GM06990 (cell line): ENCODE measurements around the gene PDE11A.

Experiments used
- DNase-seq: peaks from one replicate; pipeline ENCODE4 v3.0.0-alpha.2; 2011; ENCODE audit not compliant: insufficient read length; ENCODE audit errors: extremely low read depth
- H3K27me3 ChIP-seq: replicated peaks from 2 replicates; pipeline ENCODE4 v1.6.0; 2011; ENCODE audit warnings: low read length; ENCODE audit not compliant: control insufficient read depth, insufficient read depth
- H3K36me3 ChIP-seq: 2 replicates; pipeline ENCODE4 v1.5.1; 2011; ENCODE audit warnings: low read length; ENCODE audit not compliant: control insufficient read depth, insufficient read depth
- H3K4me3 ChIP-seq: replicated peaks from 2 replicates; pipeline ENCODE4 v1.5.1; 2011; ENCODE audit warnings: low read depth, mild to moderate bottlenecking, control low read depth, low read length
- CTCF ChIP-seq: IDR thresholded peaks from 2 replicates; pipeline ENCODE4 v1.5.1; 2011; ENCODE audit warnings: low read length, control low read depth, mild to moderate bottlenecking, inconsistent platforms; ENCODE audit not compliant: insufficient read depth, poor library complexity, severe bottlenecking

PDE11A gene

GRCh38 chr2:177606636-177607035 lies 465.9 kb downstream of the PDE11A start:
- TF ChIP-seq CTCF, result no peak
- H3K4me3 ChIP-seq, result peak overlapping the region; percentile 5; the same call in 1 of the 2 replicates

GRCh38 chr2:177604271-177605065 lies 468.1 kb downstream of the PDE11A start:
- Histone ChIP-seq H3K4me3 (no peak overlapping the region), H3K36me3 (no peaks in the 10 kb centered on the region), H3K27me3 (no peaks in the 10 kb centered on the region)
- peak; percentile 82 for TF ChIP-seq CTCF
- DNase-seq, result no peak

More at GRCh38 chr2:177606636-177607035, 465.9 kb downstream of the PDE11A start:
- no peaks in the 10 kb centered on the region for H3K36me3 ChIP-seq
- H3K27me3 ChIP-seq, result no peaks in the 10 kb centered on the region
- no peak for DNase-seq

GRCh38 chr2:177603768-177604167 lies 468.8 kb downstream of the PDE11A start:
- Histone ChIP-seq H3K27me3 (no peaks in the 10 kb centered on the region), H3K4me3 (no peak overlapping the region), H3K36me3 (no peaks in the 10 kb centered on the region)
- TF ChIP-seq CTCF, result no peak
- no peak for DNase-seq

GRCh38 chr2:177603181-177603580 lies 469.4 kb downstream of the PDE11A start:
- no peak for TF ChIP-seq CTCF
- no peaks in the 10 kb centered on the region for H3K36me3 ChIP-seq
- no peak overlapping the region for H3K4me3 ChIP-seq
- H3K27me3 ChIP-seq, result no peaks in the 10 kb centered on the region; the same call in 1 of the 2 replicates
- no peak for DNase-seq

GRCh38 chr2:177602611-177603164 lies 469.9 kb downstream of the PDE11A start:
- no peak overlapping the region for H3K4me3 ChIP-seq
- no peaks in the 10 kb centered on the region; the same call in 1 of the 2 replicates for H3K27me3 ChIP-seq
- TF ChIP-seq CTCF, result no peak
- no peaks in the 10 kb centered on the region for H3K36me3 ChIP-seq
- DNase-seq, result no peak

- Histone ChIP-seq H3K4me3 (no peak overlapping the region), H3K27me3 (no peaks in the 10 kb centered on the region; the same call in 1 of the 2 replicates), H3K36me3 (no peaks in the 10 kb centered on the region)
- TF ChIP-seq CTCF, result no peak
- no peak for DNase-seq
Observed at GRCh38 chr2:177600917-177601316, 471.7 kb downstream of the PDE11A start.
